Gastroesophageal sphincter (tissue), 3 donors: ENCODE data around the gene SLC22A7.

Experiments
- EP300 ChIP-seq: sonication (generic); formaldehyde crosslinking; IDR thresholded peaks from one replicate; pipeline ENCODE4 v1.6.1; 2017; ENCODE audit warnings: antibody characterized with exemption, mild to moderate bottlenecking
- POLR2AphosphoS5 ChIP-seq: sonication (generic); formaldehyde crosslinking; IDR thresholded peaks from one replicate; pipeline ENCODE4 v1.6.1; 2017; ENCODE audit warnings: antibody characterized with exemption
- TF ChIP-seq, protein P1 (sequence below), 4 experiments: fragments of 200-600 bp in 2 of 4; fragments of 450-650 bp in 2 of 4; sonication (generic) in 1 of 4; IDR thresholded peaks; one replicate each; pipeline ENCODE4 v1.5.1; 2017 to 2019; ENCODE audit warnings: antibody characterized with exemption in 4 of 4, mild to moderate bottlenecking in 2 of 4, moderate library complexity in 2 of 4

- TF ChIP-seq, protein P1, sequence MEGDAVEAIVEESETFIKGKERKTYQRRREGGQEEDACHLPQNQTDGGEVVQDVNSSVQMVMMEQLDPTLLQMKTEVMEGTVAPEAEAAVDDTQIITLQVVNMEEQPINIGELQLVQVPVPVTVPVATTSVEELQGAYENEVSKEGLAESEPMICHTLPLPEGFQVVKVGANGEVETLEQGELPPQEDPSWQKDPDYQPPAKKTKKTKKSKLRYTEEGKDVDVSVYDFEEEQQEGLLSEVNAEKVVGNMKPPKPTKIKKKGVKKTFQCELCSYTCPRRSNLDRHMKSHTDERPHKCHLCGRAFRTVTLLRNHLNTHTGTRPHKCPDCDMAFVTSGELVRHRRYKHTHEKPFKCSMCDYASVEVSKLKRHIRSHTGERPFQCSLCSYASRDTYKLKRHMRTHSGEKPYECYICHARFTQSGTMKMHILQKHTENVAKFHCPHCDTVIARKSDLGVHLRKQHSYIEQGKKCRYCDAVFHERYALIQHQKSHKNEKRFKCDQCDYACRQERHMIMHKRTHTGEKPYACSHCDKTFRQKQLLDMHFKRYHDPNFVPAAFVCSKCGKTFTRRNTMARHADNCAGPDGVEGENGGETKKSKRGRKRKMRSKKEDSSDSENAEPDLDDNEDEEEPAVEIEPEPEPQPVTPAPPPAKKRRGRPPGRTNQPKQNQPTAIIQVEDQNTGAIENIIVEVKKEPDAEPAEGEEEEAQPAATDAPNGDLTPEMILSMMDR (IDR thresholded peaks at IDR 0.05): no peak
- TF ChIP-seq POLR2AphosphoS5: no peak
- TF ChIP-seq EP300: no peak
Observed at GRCh38 chr6:43283905-43284304, 14.2 kb upstream of the SLC22A7 start.
